GM19372 (cell line): ENCODE measurements around the gene HMGCR.

ENCODE experiments used
- ATAC-seq: cut with Tn5 transposase; IDR thresholded peaks from one replicate; pipeline ENCODE4 v1.9.1; 2021; ENCODE audit warnings: mild to moderate bottlenecking, low read depth, moderate library complexity; ENCODE audit not compliant: unreplicated experiment

The HMGCR gene

DNA sequence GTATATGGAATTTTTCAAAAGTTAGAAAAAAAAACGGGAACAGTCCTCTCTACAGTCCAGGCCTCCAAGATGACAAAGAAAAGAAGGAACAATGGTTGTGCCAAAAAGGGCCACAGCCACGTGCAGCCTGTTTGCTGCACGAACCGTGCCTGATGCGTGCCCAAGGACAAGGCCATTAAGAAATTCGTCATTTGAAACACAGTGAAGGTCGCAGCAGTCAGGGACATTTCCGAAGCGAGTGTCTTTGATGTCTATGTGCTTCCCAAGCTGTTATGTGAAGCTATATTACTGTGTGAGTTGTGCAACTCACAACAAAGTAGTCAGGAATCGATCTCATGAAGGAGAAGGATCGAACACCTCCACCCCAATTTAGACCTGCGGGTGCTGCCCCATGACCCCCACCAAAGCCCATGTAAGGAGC is 37.4 kb downstream of the HMGCR start:
- no peak for ATAC-seq

DNA sequence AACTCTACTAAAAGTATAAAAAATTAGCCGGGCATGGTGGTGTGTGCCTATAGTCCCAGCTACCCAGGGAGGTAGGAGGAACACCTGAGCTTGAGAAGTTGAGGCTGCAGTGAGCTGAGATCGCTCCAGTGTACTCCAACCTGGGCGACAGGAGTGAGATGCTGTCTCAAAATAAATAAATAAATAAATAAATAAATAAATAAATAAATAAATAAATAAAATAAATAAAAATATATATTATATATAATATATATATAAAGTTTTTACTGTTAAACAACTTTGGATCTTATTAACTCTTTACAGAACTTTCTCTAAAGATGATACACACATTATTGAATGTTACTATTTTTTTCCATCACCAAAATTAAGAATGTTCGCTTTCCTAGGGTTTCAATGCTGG is 38.4 kb downstream of the HMGCR start:
- no peak for ATAC-seq

DNA sequence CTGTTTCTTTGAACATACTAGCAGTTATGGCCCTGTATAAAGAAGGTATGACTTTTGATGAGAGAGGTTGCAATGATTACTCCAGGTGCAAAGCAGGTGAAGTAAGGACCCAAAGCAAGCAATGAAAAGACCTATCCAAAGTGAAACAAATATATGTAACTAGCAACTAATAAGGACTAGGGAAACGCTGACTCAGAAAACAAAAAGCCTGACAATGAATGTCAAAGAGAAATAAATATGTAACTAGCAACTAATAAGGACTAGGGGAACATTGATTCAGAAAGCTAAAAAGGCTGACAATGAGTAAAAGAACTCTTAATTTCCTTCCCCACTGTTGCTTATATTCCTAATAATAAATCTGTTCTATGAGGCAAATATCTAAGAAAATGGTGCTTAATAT is 43.1 kb downstream of the HMGCR start:
- ATAC-seq, result no peak

DNA sequence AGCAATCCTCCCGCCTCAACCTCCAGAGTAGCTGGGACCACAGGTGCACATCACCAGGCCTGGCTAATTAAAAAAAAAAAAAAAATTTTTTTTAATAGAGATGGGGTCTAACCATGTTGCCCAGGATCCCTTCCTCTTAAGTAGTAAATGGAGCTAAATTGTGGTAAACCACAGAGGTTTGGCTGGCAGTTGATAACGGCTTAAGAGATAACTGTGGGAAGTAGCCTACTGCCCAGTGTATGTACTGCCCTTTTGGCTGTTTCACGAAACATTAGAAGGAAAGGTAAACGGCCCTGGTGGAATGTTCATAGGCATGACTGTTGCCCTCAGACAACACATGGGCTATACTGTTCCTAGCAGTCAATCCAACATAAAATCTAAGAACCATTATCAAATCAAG is 44.4 kb downstream of the HMGCR start:
- no peak for ATAC-seq

DNA sequence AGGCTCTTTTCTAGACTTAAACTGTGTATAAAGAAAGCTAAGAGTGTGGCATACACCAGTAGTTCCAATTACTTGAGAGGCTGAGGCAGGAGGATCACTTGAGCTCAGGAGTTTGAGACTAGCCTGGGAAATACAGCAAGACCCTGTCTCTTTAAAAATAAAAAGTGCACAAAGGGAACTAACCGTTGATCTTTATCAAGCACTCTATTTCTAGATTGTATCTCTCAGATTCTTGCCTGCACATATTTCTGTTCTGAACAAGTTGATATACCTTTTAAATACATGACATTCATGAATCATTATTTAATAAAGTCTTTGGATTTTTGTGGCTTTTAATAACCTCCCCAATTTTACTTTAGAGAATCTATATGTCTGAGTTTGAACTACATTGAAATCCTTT is 47.2 kb downstream of the HMGCR start:
- no peak for ATAC-seq

GRCh38 chr5:75387806-75388205 is 50.8 kb downstream of the HMGCR start:
- no peak for ATAC-seq

DNA sequence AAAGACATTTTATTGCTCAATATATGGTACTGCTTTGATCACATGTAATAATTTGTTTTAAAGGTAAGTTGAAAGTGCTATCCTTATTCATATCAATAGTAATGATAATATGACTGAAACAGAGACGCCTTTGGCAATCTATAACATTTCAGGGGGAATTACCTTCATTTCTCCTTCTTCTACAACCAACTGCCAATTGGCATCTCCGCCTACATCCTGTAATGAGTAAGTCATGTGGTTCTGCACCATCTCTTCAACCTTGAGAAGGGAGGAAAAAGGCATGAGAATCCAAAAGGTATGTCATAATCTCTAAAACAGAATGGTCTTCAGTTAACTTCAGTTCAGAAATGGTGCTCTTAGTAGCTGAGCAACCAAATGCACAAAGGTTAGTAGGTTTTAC is 52.4 kb downstream of the HMGCR start:
- no peak for ATAC-seq

DNA sequence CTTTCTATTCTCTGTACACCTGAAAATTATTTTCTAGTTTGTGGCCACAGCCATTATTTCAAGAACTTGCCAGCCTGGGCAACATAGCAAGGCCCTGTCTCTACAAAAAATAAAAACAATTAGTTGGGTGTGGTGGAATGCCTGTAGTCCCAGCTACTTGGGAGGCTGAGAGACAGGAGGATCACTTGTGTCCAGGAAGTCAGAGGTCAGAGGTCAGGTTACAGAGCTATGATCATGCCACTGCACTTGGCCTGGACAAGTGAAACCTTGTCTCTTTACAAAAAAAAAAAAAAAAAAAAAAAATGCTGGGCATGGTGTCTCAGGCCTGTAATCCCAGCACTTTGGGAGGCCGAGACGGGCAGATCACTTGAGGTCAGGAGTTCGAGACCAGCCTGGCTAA is 58.3 kb downstream of the HMGCR start:
- no peak for ATAC-seq

DNA sequence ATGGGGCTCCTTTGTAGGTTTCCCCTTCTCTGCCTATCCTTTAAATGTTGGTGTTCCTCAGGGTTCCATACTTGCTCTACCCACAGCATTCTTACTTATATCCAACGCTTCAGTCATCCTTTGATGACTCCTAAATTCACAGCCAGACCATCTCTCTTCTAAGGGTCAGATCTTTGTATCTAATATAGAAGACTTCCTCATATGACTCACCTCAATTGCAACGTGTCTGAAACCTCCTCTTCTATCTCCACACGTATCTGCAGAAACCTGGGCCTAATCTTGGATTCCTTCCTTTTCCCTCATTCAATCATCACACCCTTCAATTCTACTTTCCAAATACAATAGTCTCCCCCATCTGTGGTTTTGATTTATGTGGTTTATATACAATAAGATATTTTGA is 68.3 kb downstream of the HMGCR start:
- ATAC-seq, result no peak
